ENCODE data around the gene ANO3. TPM values are rescaled to one million over a fixed set of nuclear protein-coding genes. Genes with fewer than 3 reads are reported as not detected.

ANO3 gene
- total RNA-seq, 4 donors from 2014 or later, result 0.12 to 0.32 (median 0.19) TPM; not detected in 1

DNA sequence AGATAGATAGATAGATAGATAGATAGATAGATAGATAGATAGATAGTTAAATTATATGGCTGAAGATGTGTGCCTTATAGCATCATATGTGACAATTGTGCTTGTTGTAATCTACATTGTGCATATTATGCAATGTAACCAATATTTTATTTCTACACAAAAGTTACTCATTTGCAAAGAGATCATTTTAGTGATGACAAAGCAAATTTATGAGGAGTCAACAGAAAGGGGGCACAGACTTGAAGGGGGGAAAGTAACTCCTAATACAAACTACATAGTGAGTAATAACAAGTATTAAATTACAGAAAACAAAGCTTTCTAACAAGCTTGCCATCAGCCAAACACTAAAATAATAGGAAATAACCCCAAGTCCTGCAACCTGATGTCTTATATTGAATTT, 133.3 kb downstream of the ANO3 start:
- TF ChIP-seq, protein P1, sequence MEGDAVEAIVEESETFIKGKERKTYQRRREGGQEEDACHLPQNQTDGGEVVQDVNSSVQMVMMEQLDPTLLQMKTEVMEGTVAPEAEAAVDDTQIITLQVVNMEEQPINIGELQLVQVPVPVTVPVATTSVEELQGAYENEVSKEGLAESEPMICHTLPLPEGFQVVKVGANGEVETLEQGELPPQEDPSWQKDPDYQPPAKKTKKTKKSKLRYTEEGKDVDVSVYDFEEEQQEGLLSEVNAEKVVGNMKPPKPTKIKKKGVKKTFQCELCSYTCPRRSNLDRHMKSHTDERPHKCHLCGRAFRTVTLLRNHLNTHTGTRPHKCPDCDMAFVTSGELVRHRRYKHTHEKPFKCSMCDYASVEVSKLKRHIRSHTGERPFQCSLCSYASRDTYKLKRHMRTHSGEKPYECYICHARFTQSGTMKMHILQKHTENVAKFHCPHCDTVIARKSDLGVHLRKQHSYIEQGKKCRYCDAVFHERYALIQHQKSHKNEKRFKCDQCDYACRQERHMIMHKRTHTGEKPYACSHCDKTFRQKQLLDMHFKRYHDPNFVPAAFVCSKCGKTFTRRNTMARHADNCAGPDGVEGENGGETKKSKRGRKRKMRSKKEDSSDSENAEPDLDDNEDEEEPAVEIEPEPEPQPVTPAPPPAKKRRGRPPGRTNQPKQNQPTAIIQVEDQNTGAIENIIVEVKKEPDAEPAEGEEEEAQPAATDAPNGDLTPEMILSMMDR (IDR thresholded peaks at IDR 0.05), result no peak
- no peak for DNase-seq (ENCODE audit: low spot score in 2 of 2)
- intact Hi-C loops (cut with DNase I; ENCODE audit: low total_unique reads), result no loop called here
- no peak overlapping the region for H3K4me3 ChIP-seq (ENCODE audit: low read depth, poor library complexity, severe bottlenecking)

DNA sequence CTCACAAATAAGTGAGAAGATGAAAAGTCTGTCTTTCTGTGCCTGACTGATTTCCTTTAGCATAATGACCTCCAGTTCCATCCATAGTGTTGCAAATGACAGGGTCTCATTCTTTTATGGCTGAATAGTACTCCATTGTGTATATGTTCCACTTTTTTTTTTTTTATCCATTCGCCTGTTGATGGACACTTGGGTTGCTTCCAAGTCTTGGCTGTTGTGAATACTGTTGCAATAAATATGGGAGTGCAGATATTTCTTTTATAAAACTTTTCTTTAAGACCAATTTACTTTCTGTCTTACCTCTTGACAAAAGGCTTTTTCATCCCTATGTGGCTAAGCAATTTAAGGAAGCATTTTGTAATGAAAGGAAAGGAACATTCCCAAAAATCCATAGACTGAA, 135.6 kb downstream of the ANO3 start:
- no peak for TF ChIP-seq POLR2A (IDR thresholded peaks at IDR 0.05)
- TF ChIP-seq, protein P1 (IDR thresholded peaks at IDR 0.05), result no peak
- WGBS, 2 donors, result 63 to 77% methylated on average over 1 of the region's 1 CpG
- H3K4me3 ChIP-seq (ENCODE audit: low read depth, poor library complexity, severe bottlenecking), result no peak overlapping the region
- no peak for DNase-seq (ENCODE audit: low spot score in 2 of 2)
- intact Hi-C loops (cut with DNase I; ENCODE audit: low total_unique reads), result no loop called here

DNA sequence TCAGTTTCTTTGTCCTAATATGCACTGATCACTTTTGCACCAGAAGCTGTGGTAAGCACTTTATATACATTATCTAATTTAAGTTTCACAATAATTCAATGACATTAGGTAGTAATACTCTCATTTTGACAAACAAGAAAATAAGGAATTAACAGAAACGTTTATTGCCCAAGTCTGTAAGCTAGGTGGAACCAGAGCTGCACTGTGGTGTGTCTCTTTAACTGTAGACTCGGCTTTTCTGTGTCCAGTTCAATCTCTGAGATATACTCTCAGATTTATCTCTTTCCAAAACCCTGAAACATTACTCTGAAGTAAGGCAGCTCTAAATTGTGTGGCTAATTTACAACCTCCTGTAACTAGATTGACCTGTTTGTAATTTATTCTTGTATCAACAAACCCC, 139.1 kb downstream of the ANO3 start:
- 34 to 45% methylated on average over 2 of the region's 2 CpGs for WGBS, 2 donors
- H3K4me3 ChIP-seq (ENCODE audit: low read depth, poor library complexity, severe bottlenecking), result no peak overlapping the region
- no peak for DNase-seq (ENCODE audit: low spot score in 2 of 2)
- intact Hi-C loops (cut with DNase I; ENCODE audit: low total_unique reads), result no loop called here
- TF ChIP-seq, protein P1 (IDR thresholded peaks at IDR 0.05), result no peak
- no peak for TF ChIP-seq POLR2A (IDR thresholded peaks at IDR 0.05)

DNA sequence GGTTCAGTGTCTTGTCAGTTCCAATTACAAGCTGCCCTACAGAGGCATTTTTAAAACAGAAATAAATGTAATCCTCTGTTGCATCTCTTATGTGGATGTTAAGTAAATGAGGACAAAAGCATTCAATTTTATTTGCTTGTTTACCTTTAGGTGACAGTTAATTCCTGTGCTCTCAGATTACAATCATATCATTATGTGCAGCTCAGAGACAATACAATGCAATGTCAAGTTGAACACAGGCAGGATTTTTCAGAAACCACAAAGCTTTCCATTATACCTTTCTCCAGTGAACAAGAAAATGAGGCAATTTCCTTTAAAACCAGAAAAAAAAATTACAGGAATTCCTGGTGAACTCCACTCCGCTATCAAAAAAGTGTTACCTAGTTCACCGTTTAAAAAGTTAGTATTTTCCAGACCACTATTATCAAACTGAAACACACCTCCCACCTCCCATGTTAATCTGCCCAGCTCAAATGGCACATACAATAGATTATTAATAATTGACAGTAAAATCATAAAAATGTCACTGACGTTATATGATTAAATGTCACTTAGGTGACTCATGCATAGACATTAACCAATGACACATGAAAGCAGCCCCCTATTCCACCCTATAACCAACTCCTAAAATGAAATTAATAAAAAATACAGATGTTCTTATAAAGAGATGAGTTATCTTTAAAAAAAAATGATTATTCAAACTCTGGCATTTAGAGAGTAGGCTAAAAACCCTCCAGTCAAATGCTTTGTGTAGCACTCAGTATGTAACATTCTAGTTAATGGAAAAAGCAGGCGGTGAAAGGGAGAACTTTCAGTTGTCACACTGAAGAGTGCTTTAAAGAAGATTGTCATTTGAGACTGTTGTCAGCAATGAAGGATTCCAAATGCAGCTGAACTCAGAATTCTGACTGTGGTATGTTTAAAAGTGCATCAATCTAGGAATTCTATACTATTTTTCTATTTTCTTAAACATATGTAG, 141.6 kb downstream of the ANO3 start:
- DNase-seq (ENCODE audit: low spot score in 2 of 2), result no peak
- TF ChIP-seq, protein P1 (IDR thresholded peaks at IDR 0.05), result no peak
- TF ChIP-seq POLR2A (IDR thresholded peaks at IDR 0.05), result no peak
- no peak overlapping the region for H3K4me3 ChIP-seq (ENCODE audit: low read depth, poor library complexity, severe bottlenecking)
- intact Hi-C loops (cut with DNase I; ENCODE audit: low total_unique reads), result no loop called here
- 54 to 63% methylated on average over 4 of the region's 4 CpGs for WGBS, 2 donors

DNA sequence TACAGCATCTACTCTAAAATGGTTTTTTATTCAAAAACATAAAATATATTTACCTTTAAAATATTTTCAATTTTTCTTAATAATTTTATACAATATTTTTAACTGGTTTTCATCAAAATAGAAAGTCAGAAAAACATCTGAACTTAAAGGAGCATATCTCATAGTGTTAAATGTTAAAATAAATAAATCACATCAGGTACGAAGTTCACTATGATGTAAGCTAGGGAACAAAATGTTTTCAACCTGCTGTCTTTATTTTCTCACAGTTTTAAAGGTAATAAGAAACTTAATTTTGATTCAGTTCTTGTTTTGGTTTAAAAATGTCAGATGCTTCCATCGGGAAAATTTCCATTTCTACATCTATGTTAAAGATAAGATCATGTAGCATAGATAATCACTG, 142.5 kb downstream of the ANO3 start:
- no peak for DNase-seq (ENCODE audit: low spot score in 2 of 2)
- 74 to 76% methylated on average over 2 of the region's 2 CpGs for WGBS, 2 donors
- no peak overlapping the region for H3K4me3 ChIP-seq (ENCODE audit: low read depth, poor library complexity, severe bottlenecking)
- TF ChIP-seq POLR2A (IDR thresholded peaks at IDR 0.05), result no peak
- TF ChIP-seq, protein P1 (IDR thresholded peaks at IDR 0.05), result no peak
- intact Hi-C loops (cut with DNase I; ENCODE audit: low total_unique reads), result no loop called here
